Subcutaneous abdominal adipose tissue (tissue), 5 donors: ENCODE results near the gene UBE4A.

ENCODE experiments used
- H3K27ac ChIP-seq: one replicate; pipeline ENCODE4 v1.7.0; 2013; ENCODE audit warnings: low read depth, mild to moderate bottlenecking, inconsistent platforms, low read length, moderate library complexity
- H3K27me3 ChIP-seq, 5 donors: one replicate each; pipeline ENCODE4 v1.7.0; 2013; ENCODE audit warnings: low read length in 5 of 5, inconsistent platforms in 1 of 5; ENCODE audit not compliant: control insufficient read depth in 5 of 5, insufficient read depth in 4 of 5
- H3K36me3 ChIP-seq, 5 donors: one replicate each; pipeline ENCODE4 v1.7.0; 2013; ENCODE audit warnings: low read length in 5 of 5; ENCODE audit not compliant: control insufficient read depth in 5 of 5, insufficient read depth in 5 of 5
- H3K4me1 ChIP-seq, 5 donors: one replicate each; pipeline ENCODE4 v1.7.0; 2013; ENCODE audit warnings: low read length in 5 of 5, mild to moderate bottlenecking in 3 of 5, moderate library complexity in 1 of 5; ENCODE audit not compliant: control insufficient read depth in 5 of 5, insufficient read depth in 5 of 5
- H3K4me3 ChIP-seq, 5 donors: one replicate each; pipeline ENCODE4 v1.7.0; 2013; ENCODE audit warnings: low read length in 5 of 5, low read depth in 1 of 5
- H3K9ac ChIP-seq, 5 donors: one replicate each; pipeline ENCODE4 v1.7.0; 2013; ENCODE audit warnings: low read length in 5 of 5, mild to moderate bottlenecking in 4 of 5, moderate library complexity in 3 of 5
- H3K9me3 ChIP-seq, 5 donors: one replicate each; pipeline ENCODE4 v1.7.0; 2013; ENCODE audit warnings: low read length in 5 of 5; ENCODE audit not compliant: control insufficient read depth in 5 of 5
- donor health status: healthy.
- donor health status: healthy.
- donor health status: healthy.
- donor health status: healthy.
- donor health status: healthy.

Gene UBE4A

DNA sequence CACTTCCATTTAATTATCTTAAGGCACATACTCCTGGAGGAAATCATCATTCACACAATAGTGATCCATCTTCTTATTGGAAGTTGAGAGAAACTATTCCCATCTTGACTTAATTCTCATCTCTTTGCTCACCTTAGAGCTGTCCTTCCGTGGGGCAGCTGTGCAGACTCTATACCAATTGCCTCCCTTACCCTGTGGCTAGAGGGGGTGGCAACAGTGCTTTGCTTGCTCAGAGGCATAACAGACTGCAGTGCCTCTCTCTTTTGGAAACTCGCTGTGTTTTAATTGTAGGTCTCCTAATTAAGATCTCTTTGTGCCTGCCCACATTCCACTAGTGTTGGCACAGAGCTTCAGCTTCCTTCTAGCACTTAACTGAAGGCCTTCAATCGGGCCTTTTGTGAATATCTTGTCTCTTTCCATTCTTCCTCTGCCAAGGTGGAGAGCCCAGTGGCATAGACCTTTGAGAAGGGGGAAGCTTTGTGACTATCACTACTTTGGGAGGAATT lies 82.4 kb downstream of the UBE4A start:
- peaks cover 0 to 3% (median 0%) of the 10 kb centered on the region in 5 donors for H3K36me3 ChIP-seq
- no peaks in the 10 kb centered on the region for H3K9me3 ChIP-seq
- peak overlapping the region in 1 of 5 donors; percentile 25 for H3K9ac ChIP-seq
- H3K4me1 ChIP-seq: peaks cover 0 to 44% (median 31%) of the 10 kb centered on the region in 5 donors
- no peak overlapping the region for H3K4me3 ChIP-seq
- H3K27ac ChIP-seq: no peak overlapping the region
- no peaks in the 10 kb centered on the region for H3K27me3 ChIP-seq

DNA sequence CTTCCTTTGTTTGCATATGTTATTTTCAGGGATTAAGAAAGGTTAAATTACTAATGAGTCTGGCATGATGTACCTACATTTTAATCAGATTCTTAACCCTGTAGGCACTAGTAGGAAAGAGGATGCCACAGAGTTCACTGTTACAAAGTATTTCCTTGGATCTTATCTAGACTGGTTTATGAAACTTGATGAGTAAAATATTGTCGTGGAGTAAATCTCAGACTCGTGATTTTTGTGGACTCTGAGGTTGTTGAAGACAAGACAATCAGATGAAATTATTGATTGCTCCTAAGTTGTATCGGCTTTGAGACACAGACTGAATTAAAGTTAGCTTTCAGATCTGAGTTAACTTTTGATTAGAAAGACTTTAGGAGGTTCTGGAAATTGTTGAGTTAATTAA lies 82.9 kb downstream of the UBE4A start:
- no peak overlapping the region for H3K4me3 ChIP-seq
- peaks cover 0 to 42% (median 26%) of the 10 kb centered on the region in 5 donors for H3K4me1 ChIP-seq
- H3K9me3 ChIP-seq: no peaks in the 10 kb centered on the region
- H3K9ac ChIP-seq: peak overlapping the region in 1 of 5 donors; percentile 25
- peaks cover 0 to 3% (median 0%) of the 10 kb centered on the region in 5 donors for H3K36me3 ChIP-seq
- H3K27me3 ChIP-seq: no peaks in the 10 kb centered on the region
- H3K27ac ChIP-seq: no peak overlapping the region

DNA sequence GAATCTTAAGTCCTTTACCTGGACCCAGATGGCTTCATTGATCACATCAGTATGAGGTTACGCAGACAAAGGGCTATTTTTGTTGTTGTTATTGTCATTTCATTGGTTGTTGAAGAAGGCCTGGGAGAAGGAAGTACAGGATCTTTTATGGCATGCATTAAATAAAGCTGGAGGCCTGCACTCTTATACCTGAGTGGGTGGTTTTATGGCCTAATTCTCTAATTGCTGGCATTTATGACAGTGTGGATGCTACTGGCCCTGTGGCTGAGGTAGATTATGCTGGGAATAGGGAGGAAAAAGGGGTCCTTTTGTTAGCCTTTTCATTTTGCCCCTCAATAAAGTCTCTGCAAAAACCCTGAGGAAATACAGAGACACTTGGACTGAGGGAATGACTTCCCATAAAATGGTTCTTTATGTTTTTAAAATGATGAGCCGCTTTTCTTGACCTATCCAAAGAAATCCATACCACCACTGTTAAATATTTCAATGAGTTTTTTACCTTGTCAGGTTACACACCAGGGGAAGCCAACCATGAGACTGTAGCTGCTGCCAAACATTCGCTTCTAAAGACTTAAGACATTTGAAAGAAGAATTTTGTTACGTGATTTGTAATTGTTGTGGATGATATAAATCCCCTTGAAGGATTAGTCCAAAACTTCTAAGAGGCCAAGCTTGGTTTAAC lies 83.6 kb downstream of the UBE4A start:
- no peaks in the 10 kb centered on the region for H3K27me3 ChIP-seq
- H3K9me3 ChIP-seq: no peaks in the 10 kb centered on the region
- H3K36me3 ChIP-seq: peaks cover 0 to 6% (median 0%) of the 10 kb centered on the region in 5 donors
- no peak overlapping the region for H3K27ac ChIP-seq
- peaks cover 0 to 35% (median 19%) of the 10 kb centered on the region in 5 donors for H3K4me1 ChIP-seq
- no peak overlapping the region for H3K4me3 ChIP-seq
- H3K9ac ChIP-seq: no peak overlapping the region

DNA sequence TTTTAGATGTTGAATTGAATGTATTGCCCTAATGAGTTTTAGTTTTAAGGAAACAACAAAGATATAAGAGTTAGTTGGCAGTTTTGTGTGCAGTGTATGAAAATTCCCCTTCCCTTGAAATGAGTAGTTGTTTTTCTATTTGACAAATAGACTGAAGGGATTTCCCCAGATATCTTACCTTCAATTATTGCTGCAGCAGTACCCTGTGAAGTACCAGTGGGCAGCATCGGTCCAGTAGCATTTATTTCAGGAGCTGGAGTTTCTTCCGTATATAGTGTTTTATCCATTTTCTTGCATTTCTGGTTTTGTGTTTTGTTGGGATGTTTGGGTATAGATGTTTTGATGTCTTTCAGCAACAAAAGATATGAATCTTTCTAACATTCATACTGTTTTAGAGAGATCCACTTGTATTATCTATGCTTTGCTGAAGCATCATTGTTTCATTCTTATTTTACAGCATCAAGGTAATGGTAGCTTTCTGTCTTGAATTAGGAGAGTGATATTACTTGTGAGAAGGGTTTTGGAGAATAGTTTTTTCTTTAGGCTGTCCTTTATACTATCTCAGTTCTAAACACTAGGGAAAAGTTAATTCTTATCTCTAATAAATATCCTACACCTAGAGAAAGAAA lies 84.3 kb downstream of the UBE4A start:
- Histone ChIP-seq H3K36me3 (peaks cover 0 to 6% (median 0%) of the 10 kb centered on the region in 5 donors), H3K4me3 (no peak overlapping the region), H3K9ac (no peak overlapping the region), H3K27me3 (no peaks in the 10 kb centered on the region), H3K9me3 (no peaks in the 10 kb centered on the region), H3K27ac (no peak overlapping the region), H3K4me1 (peaks cover 0 to 31% (median 17%) of the 10 kb centered on the region in 5 donors)

DNA sequence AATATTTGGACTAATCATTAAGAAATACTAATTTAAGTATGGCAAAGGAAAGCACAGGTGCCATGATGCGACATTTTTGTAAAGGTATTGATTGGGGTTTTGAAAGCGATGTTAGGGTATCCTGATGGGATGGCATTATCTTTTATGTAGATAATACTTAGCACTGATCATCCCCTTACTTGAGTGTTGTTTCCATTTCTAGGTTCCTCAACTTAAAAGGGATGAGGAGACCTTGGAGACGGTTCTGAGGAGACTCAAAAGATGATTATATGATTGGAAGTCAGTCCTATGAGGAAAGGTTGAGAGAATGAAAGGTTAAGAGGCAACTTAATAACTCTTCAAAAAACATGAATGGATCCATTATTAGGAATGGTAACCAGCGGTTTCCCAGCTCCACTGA lies 88.0 kb downstream of the UBE4A start:
- peaks cover 0 to 7% (median 3%) of the 10 kb centered on the region in 5 donors for H3K4me1 ChIP-seq

DNA sequence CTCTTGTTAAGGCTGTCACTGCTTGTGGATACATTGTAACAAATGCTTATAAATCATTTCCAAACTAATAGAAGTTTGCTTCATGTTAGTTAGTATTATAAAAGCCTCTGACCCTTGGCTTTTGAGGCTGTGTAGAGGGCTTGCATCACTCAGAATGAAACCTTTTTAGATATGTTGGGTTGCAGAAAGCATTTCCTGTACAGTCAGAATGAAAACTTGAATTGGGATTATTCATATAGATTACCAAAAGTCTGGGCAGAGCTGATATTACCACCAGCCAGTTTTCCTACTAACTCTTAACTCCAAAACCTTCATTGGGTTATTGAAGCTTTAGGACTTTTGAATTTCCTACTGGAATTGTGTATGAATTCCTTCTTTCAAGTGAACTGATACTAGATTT lies 88.9 kb downstream of the UBE4A start:
- H3K36me3 ChIP-seq: peaks cover 0 to 6% (median 3%) of the 10 kb centered on the region in 5 donors
- H3K27ac ChIP-seq: no peak overlapping the region
- H3K27me3 ChIP-seq: no peaks in the 10 kb centered on the region
- peaks cover 0 to 5% (median 0%) of the 10 kb centered on the region in 5 donors for H3K4me1 ChIP-seq
- H3K9me3 ChIP-seq: no peaks in the 10 kb centered on the region
- peak overlapping the region in 1 of 5 donors; percentile 28 for H3K9ac ChIP-seq
- no peak overlapping the region for H3K4me3 ChIP-seq

More for the DNA sequence above, 88.0 kb downstream of the UBE4A start:
- peaks cover 0 to 6% (median 3%) of the 10 kb centered on the region in 5 donors for H3K36me3 ChIP-seq
- H3K9me3 ChIP-seq: no peaks in the 10 kb centered on the region
- no peak overlapping the region for H3K4me3 ChIP-seq
- H3K27me3 ChIP-seq: no peaks in the 10 kb centered on the region
- H3K9ac ChIP-seq: no peak overlapping the region
- no peak overlapping the region for H3K27ac ChIP-seq
